GM18861 (cell line): ENCODE data around the gene GPRC5A.

Experiments used
- ATAC-seq: cut with Tn5 transposase; IDR thresholded peaks from one replicate; pipeline ENCODE4 v1.9.1; 2021; ENCODE audit not compliant: unreplicated experiment

The GPRC5A gene

DNA sequence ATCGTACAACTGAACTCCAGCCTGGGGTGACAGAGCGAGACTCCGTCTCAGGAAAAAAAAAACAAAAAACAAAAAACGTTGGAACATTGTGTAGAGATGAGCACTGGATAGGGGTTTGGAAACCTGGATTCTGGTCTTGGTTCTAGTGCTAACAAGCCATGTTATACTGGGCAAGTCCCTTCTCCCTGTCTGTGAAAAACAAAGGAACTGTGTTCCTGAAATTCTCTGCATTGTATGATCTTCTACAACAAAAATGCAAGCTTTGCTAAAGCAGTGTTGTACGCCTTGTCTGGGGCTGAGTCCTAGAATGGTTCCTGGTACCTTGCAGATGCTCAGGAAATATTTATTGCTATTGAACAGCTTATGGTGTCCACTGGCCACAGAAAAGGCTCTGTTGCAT, 47.2 kb downstream of the GPRC5A start:
- ATAC-seq: no peak

DNA sequence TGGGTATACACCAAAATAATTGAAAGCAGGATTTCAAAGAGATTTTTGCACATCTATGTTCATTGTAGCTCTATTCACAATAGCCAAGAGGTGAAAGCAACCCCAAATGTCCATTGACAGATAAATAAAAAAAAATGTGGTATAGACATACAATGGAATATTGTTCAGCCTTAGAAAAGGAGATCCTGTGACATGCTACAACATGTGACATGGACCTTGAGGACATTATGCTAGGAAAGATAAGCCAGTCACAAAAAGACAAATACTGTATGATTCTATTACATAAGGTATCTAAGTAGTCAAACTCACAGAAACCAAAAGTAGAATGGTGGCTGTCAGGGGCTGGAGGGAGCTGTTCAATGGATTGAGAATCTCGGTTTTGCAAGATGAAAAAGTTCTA, 48.5 kb downstream of the GPRC5A start:
- no peak for ATAC-seq

DNA sequence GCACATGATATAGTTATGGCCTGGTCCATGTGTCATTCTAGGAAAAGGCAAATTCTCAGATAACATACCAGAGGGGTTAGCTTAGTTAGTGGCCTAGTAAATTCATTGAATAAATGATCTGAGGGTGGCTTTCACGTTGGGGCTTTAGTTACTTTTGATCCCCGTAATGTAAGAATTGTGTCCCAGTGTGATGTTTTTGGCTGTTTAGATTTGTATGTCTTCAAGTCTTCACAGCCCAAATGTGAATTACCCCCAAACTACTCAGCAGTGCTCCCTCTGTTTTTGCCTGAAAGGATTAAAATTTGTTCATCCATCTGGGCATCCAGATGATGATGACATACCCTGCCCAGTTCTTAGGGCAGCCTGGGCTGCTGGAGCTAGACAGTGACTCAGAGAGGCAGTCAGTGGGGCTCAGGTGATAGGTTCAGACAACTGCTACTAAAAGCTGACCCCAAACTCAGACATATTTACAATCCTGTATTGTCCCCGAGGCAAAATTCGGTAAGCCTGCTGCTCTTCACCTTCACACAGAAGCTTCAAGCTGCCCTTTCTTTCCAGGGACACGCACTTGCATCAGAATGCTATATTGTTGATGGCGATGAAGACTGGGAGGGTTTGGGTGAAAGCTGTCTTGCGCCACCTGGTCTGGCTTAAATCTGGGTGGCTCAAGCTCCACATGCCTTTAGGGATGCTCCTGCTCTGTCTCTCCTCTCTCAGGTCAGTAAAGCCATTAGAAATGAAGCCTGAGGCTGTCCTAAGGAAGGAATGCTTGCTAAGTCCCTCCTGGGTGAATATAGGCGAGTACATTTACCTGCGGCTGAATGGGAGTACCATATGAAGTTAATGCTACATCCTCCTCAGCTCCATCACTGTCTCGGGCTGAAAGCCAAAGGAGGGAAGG, 50.3 kb downstream of the GPRC5A start:
- ATAC-seq: no peak

DNA sequence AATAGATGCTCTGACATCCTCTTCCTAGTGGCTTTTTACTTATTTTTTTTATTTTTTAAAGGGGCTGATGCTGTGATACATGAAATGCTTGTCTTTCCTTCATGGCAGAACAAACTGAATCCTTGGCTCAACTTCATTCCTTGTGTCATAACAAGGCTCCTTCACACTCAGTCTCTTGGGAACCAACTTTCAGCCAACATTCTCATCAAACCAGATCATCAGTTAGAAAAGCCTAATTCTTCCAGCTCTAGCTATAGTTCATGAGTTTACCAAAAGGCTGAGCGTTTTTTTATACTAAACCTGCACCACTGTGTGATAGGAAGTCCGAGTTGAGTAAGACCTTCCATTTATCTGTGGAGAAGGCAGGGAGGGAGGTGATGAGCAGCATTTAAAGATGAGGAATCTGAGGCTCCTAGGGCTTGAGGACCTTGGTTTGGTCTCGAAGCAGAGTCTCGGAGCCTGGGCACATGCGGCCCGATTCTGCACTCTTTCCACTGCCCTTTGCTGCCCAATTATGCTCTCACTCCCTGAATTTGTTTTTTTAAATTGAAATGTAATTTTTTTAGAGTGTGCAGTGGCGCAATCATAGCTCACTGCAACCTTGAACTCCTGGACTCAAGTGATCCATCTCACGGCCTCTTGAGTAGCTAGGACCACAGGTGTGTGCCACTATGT, 52.4 kb downstream of the GPRC5A start:
- no peak for ATAC-seq

DNA sequence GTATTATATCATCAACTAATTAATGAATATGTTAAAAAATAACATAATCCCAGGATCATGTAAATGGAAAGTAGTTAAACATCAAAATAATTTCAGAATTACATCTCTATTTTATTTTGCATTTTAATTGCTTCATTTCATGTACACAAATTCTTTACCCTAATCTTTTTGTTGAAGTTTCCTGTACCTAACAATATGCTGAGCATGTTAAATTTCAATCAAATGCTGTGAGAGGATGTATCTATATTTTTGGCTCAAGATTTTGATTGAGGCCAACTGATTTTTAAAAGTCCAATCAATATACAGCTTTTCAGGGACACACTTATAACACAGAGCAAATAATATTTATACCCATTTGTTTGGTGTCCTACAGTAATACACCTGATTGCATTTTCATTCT, 54.2 kb downstream of the GPRC5A start:
- ATAC-seq: no peak

DNA sequence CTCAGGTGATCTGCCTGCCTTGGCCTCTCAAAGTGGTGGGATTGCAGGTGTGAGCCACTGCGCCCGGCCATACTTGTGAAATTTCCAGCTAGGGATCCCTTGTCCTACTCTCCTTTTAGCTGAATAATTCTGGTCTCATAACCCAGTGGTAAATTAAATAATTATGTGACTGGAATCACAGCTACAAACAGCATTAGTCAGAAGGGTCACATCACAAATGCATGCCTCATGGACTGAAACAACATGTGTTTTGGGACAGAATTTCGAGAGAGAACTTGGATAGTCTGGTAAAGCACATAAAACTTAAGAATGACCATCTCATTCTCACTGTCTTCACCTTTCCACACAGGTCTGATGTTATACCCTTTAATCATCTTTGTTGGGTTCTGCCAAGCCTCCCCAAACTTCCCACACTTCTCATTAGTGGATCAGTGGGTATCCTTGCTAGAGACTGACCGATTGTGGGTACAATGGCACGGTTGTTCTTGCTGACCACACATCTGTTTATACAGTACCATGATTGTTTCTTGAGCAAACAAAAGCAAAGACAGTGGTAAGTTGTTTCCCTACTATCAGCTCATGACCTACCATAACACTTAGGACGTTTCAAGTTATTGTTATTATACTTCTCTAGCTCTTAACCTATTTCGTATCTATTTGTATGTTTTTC, 55.5 kb downstream of the GPRC5A start:
- no peak for ATAC-seq

DNA sequence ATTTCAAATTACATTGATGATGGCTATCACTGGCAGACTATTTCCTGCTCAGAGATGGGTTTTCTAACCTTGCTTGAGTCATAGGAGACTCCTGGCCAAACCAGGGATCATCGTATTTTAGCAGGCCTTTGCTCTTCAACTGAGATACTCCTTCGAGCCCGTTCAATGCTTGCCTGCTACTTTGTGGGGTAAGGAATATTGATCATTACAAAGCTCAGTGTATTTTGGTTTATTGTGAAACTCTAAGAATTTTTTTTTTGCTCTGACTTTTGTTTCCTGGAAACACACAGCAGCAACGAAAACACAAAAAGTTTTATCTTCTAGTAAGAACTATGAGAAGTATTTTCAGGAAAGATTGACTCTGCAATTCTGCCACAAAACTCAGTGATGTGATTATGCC, 56.5 kb downstream of the GPRC5A start:
- ATAC-seq: no peak

DNA sequence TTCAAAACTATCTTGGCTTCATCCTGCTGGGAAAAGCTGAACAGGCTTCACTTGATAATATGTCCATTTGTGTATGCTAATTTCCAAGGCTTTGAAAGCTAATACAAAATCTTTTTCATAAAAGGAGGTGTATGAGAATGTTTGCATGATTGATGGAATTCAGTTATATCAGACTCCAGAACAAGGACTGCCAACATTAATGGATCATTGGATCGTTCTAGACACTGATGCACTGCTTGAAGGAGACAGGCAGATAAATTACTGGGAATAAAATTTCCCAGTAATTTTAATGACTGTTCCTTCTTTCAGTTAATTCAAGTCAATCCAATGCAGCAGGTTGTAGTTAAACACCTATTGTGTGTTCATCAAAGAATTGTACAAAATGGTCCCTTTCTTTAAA, 60.1 kb downstream of the GPRC5A start:
- no peak for ATAC-seq

DNA sequence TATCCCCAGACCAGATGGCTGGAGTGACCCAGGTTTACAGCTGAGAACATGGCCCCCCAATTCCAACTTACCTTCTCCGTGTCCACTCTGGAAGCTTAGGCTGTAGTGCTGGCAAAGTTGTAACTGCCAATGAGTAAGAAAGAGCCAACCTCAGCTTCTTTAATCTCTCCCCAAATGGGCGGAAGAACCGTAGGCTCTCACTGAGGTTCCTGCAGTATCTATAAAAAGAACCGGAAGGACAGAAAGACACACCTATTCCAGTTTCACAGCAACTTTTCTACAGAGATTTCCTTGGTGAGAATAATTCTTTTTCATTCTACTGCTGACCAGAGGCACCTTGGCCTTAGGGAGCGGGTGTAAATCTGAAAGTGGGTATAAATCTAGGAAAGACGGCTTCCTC, 60.7 kb downstream of the GPRC5A start, which contains the start of gene GPRC5D:
Gene GPRC5D (minus strand): TSS at position 135 of the 400 bp plus-strand sequence. CDS start 1,786 bp downstream, outside the sequence.
- no peak for ATAC-seq

DNA sequence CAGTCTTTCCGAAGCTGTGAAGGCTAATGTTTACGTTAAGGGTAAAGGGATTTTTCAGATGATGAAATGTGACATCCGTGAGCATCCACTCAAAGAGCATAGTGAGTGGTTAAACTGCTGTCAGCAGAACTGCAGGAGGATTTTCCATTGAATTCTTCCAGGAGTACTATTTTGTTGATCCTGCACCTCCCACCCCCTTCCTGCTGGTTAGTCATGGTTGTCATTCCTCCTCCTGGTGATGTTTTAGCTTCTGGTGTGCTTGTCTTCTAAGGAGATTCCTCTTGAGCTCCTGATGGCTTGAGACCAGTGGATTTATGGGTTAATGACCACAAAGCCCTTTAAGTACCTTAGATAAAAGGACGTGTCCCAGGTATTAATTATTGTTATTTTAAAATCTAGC, 63.0 kb downstream of the GPRC5A start:
- ATAC-seq: no peak

DNA sequence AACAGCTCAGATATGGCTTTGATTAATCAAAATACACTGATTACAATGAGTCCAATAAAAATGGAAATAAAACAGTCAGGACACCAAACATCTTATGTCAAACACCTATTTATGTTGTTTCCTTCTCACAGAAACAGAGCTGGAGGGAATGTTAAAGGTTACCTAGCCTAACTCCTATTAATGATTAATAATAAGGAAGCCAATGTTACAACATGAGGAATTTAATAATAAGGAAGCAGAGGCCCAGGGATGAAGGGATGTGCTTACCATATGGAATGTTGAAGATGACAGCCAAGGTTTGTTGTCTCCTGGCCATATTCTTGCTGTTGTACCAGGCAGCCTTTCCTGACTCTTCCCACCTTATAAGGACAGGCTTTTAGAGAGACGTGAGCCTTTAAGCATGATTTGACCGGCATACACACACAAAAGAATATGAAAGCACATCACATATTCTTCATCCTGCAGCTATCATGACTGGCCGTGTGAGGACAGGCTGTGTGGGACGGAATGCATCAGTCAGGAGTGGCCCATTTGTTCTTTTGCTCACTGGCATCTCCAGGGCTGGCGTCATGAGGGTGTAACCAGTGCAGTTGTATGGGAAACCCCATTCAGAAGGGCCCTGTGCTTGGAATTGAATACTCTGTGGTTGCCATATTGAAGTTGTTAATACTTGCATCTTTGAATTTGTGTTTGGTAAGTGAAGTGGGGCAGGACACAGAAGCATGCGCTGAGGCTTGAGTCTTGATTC, 63.7 kb downstream of the GPRC5A start:
- ATAC-seq: no peak

DNA sequence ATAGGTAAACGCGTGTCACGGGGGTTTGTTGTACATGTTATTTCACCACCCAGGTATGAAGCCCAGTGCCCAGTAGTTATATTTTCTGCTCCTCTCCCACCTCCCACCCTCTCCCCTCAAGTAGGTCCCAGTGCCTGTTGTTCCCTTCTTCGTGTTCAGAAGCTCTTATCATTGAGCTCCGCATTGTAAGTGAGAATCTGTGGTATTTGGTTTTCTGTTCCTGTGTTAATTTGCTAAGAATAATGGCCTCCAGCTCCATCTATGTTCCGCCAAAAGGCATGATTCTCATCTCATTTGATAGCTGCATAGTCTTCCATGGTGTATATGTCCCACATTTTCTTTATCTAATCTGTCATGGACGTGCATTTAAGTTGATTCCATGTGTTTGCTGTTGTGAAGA, 67.5 kb downstream of the GPRC5A start:
- no peak for ATAC-seq

DNA sequence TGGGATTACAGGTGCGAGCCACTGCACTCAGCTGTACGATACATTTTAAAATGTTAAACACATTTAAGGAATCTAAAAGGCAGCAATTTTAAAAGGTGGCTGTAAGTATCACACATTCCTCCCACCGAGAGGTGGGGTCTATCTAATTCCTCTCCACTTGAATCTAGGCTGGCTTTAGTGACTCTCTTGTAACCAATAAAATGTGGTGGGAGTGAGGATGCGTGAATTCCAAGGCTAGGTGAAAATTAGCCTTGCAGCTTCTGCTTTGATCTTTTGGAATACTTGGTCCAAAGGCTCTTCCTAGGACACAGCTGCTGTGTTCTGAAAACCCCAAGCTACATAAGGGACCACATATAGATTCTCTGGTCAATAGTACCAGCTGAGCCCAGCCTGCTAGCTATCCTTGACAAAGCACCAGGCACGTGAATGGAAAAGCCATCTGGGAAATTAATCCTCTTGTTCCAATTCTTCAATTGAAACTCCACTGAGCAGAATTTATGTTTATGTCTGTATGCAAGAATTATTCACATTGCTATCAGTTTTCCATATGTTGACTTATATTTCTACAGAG, 69.4 kb downstream of the GPRC5A start:
- ATAC-seq: no peak

DNA sequence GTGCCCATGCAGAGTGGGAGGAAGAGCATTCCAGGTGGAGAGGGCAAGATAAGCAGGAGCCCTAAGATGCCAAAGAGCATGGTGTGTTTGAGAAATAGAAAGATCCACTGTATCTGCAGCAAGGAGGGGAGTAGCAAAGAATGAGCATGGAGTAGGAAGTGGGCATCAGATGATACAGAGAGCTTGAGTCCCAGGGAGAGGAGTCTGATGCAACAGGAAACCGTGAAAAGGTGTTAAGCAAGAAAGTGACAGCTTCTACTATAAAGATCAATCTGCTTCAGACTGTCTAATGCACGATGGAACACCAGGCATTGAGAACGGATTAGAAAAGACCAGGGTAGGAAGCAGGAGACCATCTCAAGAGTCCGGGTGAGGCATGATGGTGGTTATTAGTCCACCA, 72.9 kb downstream of the GPRC5A start:
- ATAC-seq: no peak

DNA sequence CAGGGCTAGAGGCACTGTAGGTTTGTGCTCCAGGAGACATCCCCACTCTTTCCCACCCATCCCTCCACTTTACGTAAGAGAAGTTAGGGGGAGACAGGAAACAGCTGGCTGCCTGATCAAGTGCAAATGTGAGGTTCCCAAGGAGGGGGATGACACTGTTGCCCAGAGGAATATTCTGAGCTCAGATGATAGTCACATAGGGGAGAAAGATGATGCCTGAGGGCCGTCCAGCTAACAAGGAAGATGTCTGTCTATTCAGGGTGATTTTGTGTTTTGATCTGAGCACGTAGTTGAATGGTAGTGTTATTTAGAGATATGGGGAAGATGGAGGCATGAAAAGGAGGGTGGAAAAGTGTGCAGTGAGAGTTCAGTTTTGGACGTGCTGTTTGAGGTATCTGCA, 74.5 kb downstream of the GPRC5A start:
- no peak for ATAC-seq
